HG02981 (cell line): ENCODE measurements around the gene TMEM31.

ENCODE experiments used
- ATAC-seq: cut with Tn5 transposase; IDR thresholded peaks from one replicate; pipeline ENCODE4 v1.9.1; 2021; ENCODE audit warnings: mild to moderate bottlenecking, moderate library complexity; ENCODE audit not compliant: unreplicated experiment

The TMEM31 gene

DNA sequence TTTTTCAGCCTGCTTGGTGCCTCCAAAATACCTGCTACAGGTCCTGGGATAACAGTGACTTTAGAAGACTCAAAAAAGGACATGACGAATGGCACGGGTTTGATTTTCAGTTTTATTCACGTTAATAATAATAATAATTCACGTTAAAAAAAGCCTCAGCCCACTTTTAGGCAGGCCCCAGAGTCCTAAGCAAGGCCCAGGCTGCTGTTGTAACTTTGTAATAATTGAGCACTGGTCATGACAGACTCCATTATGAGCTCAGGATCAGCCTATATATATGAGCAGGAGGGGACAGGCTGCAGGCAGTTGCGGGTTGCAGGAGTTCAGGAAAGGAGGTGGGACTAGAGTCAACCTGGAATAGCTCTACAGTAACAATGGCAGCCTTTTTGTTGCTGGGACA lies at the start of gene TMEM31:
Gene TMEM31, plus strand, starts transcription at position 301 of the 400 bp plus-strand sequence. CDS start 1,350 bp downstream, outside the sequence.
- no peak for ATAC-seq

DNA sequence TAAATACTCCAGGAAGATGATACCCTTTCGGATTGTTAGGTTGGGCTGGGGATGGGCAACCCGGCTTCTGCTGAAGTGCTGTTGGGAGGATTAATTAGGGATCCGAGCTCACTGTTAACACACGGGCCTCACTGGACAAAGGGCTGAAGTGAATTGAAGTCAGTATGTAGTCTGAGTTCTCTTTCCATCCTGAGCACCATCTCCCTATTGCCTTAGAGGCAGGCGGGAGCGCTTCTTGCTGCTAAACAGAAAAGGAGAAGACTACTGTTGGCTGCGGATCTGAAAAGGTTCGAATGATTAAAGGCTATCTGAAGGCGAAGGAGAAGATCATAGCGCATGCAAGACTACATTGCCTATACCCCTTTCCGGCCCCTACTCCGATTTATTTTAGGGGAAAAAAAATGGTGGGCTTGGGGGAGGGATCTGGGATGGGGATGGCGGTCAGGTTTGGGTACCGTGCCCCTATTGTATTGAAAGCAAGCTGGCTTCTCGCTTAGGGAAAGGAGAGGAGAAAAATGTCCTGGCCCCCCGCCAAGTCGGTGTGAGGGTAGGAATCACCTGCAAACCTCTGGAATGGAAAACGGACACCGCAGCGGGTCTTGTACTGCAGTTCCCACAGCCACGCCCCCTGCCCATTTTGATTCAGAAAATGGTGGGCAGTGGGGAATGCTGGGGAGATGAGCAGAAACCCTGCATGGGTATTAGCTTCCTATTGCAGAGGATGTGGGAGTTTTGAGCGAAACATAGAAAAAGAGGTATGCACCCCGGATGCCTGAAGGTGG lies 46.5 kb upstream of the TMEM31 start:
- no peak for ATAC-seq

DNA sequence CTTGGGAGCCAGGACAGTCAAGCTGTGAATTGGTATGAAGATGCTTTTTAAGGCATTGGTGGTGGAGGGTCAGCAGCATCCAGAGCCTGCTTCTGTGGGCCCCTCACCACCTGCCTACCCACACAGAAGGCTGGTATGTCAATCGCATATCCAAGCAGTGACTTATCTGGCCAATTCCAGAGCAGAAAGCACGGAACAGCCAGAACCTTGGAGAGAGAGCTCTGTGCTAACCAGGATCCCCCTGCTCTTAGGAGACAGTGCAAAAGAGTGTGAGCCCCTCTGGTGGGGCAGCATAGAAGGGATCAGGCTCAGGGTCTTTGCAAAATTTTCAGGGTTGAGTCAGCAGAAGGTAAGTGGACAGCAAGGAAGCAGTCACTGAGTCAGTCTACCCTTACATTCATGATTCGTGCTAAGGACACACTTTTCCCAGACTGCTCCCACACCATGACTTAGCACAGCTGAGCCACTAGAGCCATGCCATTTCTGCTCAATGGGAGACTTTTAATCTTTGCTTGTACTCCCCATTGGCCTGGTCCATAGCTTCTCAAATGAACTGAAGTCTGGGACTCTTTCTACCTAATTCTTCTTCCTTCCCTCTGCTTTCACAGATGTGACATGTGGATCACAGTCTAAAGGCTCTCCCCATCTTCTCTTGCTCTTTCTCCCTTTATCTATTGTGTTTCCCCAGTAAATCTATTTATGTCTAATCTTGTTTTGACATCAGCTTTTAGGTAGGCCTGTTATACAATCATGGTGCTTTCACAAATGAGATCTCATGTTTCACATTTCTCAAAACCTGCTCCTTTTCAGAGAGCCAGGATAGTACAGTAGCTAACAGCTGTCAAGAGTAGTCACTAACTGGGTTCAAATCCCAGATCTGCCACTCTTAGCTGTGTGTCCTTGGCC lies 44.3 kb upstream of the TMEM31 start:
- no peak for ATAC-seq

- no peak for ATAC-seq
Measured at GRCh38 chrX:103669745-103670144, 41.0 kb upstream of the TMEM31 start.

GRCh38 chrX:103674531-103675454 lies 35.9 kb upstream of the TMEM31 start:
- no peak for ATAC-seq

GRCh38 chrX:103678199-103678993 lies 32.3 kb upstream of the TMEM31 start:
- ATAC-seq, result no peak

DNA sequence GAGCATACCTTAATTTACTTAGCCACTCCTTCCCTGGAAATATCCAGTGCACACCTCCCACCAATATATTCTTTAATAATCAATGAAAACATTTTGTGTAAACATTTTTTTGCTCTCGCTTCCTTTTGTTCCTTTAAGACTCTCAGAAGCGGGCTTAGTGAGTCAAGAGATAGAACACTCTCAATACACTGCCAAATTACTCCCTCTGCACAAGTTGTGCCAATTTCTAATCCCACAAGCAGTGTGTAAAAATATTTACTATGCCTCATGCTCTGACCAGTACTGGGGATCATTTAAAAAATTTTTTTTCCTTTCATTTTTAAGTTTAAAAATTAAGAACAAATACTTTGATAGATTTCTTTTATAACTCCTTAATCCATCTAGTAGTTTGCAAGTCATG lies 29.3 kb upstream of the TMEM31 start:
- ATAC-seq, result no peak

- ATAC-seq, result no peak
Measured at GRCh38 chrX:103685396-103685795, 25.3 kb upstream of the TMEM31 start.

DNA sequence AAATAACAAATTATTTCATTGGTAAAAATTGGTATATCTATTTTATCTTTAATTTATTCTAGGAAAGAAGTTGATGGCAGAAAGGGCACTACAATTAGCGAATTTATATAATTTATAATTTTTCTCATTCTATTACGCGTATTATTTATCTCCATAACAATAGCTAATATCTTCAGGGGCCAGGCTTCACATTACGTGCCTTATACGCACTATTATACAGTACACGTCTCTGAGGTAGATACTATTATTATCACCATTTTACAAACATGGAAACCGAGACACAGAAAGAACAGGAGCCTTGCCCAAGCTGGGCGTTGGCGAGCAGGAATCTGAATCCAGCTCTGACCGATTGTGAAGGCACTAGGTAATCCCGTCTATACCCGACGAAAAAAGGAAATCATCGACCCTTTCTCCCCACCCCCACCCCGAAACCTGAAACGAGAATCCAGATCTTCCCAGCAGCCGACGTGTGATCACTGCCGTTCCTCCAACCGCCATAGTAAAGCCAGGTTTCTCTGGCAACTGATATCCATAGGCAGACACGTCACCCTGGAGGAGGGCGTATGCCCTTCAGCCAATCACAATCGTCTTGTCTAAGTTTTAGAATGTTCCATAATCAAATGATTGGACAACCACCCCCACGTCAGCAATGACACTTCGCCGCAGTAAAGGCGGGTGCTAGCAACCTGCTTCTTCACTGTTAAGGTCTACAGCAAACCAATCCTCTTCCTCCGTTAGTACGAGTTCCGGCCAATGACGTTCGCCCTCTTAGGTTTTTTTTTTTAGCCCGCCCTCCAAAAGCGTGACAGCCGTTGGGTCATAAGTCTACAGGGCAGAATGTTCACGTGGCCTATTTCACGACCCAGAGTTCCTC lies 24.3 kb upstream of the TMEM31 start, which contains the start of gene MORF4L2:
Gene MORF4L2, minus strand, starts transcription at position 501 of the 874 bp plus-strand sequence. CDS start 9,672 bp downstream, outside the sequence.
- peak; percentile 87 for ATAC-seq

DNA sequence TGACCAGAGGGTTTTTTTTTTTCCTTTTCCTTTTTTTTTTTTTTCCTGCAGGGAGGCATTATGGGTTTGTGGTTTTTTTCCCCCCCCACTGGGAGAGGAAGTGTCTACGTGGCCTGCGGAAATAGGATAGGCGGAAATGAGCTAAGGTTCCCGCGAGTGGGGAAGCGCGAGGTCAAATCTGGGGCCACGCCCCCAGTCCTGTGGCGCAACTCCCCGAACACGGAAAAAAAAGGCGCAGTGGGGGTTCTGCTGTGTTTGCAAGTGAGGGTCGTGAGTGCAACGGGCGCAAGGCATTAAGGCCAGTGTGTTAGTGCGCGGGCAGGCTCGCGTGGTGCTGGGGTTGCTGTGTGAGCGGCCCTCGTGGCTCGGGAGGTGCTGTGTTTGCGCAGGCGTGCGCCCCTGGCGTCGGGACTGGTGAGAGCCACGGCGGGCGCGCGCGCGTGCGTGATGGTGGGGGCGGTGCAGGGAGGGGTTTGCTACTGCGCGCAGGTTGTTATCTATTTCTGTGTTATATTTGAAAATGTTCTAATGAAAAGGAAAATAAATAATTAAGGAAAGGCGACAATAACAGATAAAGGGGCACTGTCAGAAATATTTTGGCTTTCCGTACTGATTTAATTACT lies 23.5 kb upstream of the TMEM31 start:
- peak; percentile 55 for ATAC-seq

- no peak for ATAC-seq
Measured at GRCh38 chrX:103687696-103688201, 23.0 kb upstream of the TMEM31 start.

DNA sequence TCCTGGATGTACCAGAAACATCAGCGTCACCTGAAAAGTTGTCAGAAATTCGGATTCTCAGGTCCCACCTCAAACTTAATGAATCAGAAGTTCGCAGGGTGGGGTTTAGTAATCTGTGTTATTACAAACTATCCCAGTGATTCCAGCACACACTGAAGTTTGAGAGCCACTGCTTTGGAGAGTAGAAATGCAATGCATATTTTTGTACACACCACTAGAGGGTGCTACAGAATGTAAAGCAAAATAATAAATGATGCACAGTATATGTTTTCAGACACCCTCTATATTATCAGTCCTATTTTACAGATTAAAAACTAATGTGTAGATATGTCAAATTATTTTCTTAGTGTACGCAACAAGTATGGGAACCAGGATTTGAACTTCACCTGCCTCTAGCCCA lies 21.8 kb upstream of the TMEM31 start:
- ATAC-seq, result no peak

GRCh38 chrX:103691059-103691458 lies 19.6 kb upstream of the TMEM31 start:
- ATAC-seq, result no peak

- ATAC-seq, result no peak
Measured at GRCh38 chrX:103697687-103698086, 13.0 kb upstream of the TMEM31 start.

DNA sequence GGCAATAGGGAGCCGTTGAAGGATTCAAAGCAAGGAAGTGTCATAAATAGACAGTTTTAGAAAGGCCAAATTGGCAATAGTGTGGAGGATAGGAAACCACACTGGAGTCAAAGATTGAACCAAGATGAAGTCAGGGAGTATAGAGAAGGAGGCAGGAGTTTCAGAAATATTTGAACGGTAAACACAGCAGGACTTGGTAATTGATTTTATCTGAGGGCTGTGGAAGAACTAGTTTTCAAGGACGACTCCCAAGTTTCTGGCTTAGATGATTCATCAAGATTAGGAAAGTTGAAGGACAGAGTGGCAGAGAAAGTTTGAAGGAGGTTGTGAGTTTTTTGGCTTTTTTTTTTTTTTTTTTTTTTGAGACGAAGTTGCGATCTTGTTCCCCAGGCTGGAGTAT lies 11.5 kb upstream of the TMEM31 start:
- no peak for ATAC-seq

DNA sequence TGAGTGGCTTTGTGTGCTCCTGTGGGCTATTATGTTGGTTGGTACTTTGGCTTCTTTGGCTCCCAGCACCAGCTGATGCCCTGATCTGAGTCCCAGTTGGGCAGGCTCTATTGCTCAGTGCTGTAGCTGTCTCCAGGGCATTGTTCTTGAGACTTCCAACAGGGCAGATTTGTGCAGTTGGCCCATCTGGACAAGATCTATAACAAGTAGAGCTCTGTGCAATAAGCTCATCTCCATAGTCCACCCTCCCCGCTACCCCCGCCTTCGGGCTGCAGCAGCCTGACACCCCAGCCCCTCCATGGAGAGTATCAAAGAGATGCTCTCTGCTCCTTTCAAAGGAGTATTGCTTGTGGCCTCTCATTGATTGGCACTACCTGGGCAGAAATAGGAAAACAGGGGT lies 5.8 kb upstream of the TMEM31 start:
- no peak for ATAC-seq

DNA sequence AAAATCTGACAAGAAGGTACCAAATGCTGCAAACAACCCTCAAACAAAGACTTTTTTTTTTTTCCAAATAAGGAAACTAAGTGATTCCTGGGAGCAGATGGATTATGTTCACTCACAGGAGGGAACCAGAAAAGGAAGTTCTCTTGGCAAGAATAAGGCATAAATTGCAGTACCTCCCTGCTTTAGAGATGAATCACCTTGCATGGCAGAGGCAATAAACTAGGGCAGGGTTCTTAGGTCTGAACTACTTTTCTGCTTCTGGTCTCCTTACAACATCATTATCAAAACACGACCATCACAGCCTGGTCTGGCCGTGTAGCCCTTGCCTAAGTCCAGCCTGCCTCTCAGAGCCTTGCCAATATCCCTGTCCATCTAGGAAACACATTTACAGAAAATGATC lies 6.3 kb downstream of the TMEM31 start:
- no peak for ATAC-seq

DNA sequence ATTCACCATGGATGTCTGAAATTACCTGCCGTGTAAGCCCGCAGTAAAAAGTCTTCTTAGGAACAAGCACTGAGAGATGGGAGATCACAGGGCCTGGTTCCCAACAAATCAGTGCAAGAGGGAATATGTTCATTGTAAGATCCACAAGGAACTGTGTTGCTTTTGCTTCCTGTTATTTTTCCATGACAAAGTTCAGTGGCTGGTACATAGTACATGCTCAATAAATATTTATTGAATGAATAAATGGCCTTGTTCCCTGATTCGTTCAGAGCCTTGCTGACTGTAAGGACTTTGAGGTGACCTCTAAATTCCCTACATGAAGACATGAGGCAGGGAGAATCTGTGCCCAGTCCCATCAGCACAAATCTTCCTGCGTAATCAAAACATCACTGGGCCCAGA lies 7.4 kb downstream of the TMEM31 start:
- ATAC-seq, result no peak
